Measurements from ENCODE around the gene CEP68. TPM values are rescaled to one million over a fixed set of nuclear protein-coding genes. Genes with fewer than 3 reads are reported as not detected.
A peak's percentile ranks its signal among the peaks of the same experiment; 100 is the strongest.

The CEP68 gene
- total RNA-seq, 2 experiments from 2014 or later = 4.0 TPM

DNA sequence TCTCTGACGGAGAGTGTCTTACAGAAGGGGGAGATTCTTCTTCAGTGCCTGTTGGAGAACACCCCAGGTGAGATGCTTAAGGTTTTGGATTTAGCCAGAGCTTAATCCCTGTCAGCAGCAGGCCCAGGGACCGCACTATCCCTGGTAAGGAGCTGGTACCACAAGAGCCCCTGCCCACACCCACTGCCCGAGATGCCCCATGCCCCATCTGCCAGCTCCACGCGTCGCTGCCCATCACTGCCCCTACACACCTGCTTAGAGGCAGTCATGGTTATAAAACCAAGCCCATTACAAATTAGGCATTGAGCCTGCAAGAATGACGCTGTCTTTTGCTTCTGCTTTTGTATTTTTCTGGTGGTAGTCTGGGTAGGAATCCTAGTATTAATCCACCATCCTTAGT is 21.7 kb downstream of the CEP68 start:
- Mint-ChIP-seq H3K27ac (no peak overlapping the region), H3K4me3 (no peak overlapping the region), H3K36me3 (peaks cover 3% of the 10 kb centered on the region), H3K4me1 (peaks cover 6% of the 10 kb centered on the region), H3K27me3 (no peaks in the 10 kb centered on the region), H3K9me3 (no peaks in the 10 kb centered on the region)
- no peak for DNase-seq

- Mint-ChIP-seq H3K36me3 (peaks cover 8% of the 10 kb centered on the region), H3K27ac (no peak overlapping the region), H3K4me3 (no peak overlapping the region), H3K4me1 (peaks cover 8% of the 10 kb centered on the region), H3K27me3 (no peaks in the 10 kb centered on the region), H3K9me3 (no peaks in the 10 kb centered on the region)
- no peak for DNase-seq
These were observed 22.8 kb downstream of the CEP68 start for GRCh38 chr2:65079017-65079416.

DNA sequence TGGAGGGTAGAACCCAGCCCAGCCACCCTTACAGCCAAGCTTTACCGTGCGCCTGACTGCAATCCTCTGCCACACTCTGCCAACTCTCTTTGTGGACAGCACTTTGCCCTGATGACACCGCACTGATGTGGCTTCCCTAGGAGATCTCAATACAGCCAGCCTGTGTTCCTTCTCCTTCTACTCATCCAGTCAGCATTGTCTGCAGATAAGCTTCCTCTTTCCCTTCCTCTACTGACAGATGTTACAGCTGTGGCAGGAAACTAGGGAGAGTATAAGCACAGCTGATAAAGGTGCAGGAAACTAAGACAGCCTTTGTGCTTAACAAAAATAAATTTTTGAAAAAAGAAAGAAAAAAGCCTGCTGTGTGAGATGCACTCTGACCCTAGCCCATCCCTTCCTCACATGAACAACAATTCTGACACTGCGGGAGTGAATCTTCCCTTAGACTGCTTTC is 25.0 kb downstream of the CEP68 start:
- Mint-ChIP-seq H3K36me3 (peaks cover 16% of the 10 kb centered on the region), H3K9me3 (no peaks in the 10 kb centered on the region), H3K4me3 (no peak overlapping the region), H3K27me3 (no peaks in the 10 kb centered on the region), H3K4me1 (peaks cover 8% of the 10 kb centered on the region), H3K27ac (peak overlapping the region; percentile 31)
- no peak for DNase-seq

GRCh38 chr2:65085148-65085547 is 28.9 kb downstream of the CEP68 start:
- DNase-seq = no peak
- Mint-ChIP-seq H3K9me3 (no peaks in the 10 kb centered on the region), H3K36me3 (peaks cover 17% of the 10 kb centered on the region), H3K27me3 (no peaks in the 10 kb centered on the region), H3K4me1 (peaks cover 11% of the 10 kb centered on the region), H3K4me3 (no peak overlapping the region), H3K27ac (no peak overlapping the region)

DNA sequence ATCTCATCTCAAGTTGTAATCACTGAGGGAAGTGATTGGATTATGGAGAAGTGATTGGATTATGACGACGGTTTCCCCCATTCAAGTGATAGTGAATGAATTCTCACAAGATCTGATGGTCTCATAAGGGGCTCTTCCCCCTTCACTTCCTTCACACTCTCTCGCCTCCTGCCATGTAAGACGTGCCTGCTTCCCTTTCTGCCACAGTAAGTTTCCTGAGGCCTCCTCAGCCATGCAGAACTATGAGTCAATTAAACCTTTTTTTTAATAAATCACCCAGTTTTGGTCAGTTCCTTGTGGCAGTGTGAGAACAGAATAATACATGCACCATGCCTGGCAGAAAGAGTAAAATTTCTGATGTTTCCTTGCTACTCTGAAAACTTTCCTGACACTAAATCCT is 36.6 kb downstream of the CEP68 start:
- Mint-ChIP-seq H3K9me3 (no peaks in the 10 kb centered on the region), H3K4me1 (peaks cover 7% of the 10 kb centered on the region), H3K4me3 (no peak overlapping the region), H3K27me3 (no peaks in the 10 kb centered on the region), H3K36me3 (peaks cover 18% of the 10 kb centered on the region), H3K27ac (peak overlapping the region; percentile 32)
- DNase-seq = no peak

DNA sequence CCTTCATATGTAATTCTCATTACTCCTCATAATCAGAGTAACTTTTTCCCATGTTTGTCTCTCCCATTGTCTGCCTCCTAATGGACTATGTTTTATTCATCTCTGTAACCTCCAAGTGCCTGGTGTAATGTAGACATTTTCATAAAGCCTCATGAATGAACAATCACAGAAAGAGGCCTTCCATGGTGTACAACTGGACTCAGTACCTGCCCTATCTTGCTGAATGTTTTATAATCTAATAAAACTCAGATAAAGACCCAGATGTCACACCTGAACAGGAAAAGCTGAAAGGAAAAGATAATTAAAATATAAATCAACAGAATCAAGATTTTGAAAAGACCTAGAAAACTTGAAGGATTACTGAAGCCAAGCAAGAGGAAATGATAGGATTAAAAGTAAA is 37.0 kb downstream of the CEP68 start:
- H3K4me3 Mint-ChIP-seq = no peak overlapping the region
- no peak overlapping the region for H3K27ac Mint-ChIP-seq
- H3K36me3 Mint-ChIP-seq = peaks cover 18% of the 10 kb centered on the region
- H3K27me3 Mint-ChIP-seq = no peaks in the 10 kb centered on the region
- H3K9me3 Mint-ChIP-seq = no peaks in the 10 kb centered on the region
- no peak for DNase-seq
- peaks cover 4% of the 10 kb centered on the region for H3K4me1 Mint-ChIP-seq

- Mint-ChIP-seq H3K4me3 (no peak overlapping the region), H3K27me3 (no peaks in the 10 kb centered on the region)
These were observed 40.7 kb downstream of the CEP68 start for GRCh38 chr2:65096948-65097347.

DNA sequence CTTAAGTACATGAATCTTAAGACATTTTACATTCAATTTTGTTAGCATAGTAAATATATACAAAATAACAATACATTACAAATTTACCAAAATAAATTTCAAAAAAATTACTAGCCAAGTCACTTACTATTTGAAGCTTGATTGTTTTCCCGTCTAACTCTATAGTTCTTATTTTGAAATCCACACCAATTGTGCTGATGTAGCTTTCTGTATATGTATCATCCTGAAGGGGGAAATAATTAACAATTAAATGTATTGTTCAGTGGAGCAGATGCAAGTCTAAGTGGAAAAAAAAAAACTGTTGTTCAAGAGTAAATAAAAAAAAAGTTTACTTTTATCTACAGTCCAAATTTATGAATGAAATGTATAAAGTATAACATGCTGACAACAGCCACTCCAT is 41.6 kb downstream of the CEP68 start:
- H3K4me3 Mint-ChIP-seq = no peak overlapping the region
- DNase-seq = no peak
- H3K4me1 Mint-ChIP-seq = peaks cover 4% of the 10 kb centered on the region
- peaks cover 23% of the 10 kb centered on the region for H3K36me3 Mint-ChIP-seq
- no peaks in the 10 kb centered on the region for H3K9me3 Mint-ChIP-seq
- no peak overlapping the region for H3K27ac Mint-ChIP-seq
- H3K27me3 Mint-ChIP-seq = no peaks in the 10 kb centered on the region

More at GRCh38 chr2:65096948-65097347, 40.7 kb downstream of the CEP68 start:
- no peaks in the 10 kb centered on the region for H3K9me3 Mint-ChIP-seq
- peaks cover 26% of the 10 kb centered on the region for H3K36me3 Mint-ChIP-seq
- peaks cover 4% of the 10 kb centered on the region for H3K4me1 Mint-ChIP-seq
- H3K27ac Mint-ChIP-seq = peak overlapping the region; percentile 7
- no peak for DNase-seq

DNA sequence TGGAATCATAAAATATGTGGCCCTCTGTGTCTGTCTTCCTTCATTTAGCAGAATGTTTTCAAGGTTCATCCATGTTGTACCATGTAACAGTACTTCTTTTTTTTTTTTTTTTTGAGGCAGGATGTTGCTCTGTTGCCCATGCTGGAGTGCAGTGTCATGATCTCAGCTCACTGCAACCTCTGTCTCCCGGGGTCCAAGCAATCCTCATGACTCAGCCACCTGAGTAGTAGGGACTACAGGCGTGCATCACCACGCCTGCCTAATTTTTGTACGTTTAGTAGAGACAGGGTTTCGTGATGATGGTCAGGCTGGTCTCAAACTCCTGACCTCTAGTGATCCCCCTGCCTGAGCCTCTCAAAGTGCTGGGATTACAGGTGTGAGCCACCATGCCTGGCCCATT is 42.5 kb downstream of the CEP68 start:
- H3K4me3 Mint-ChIP-seq = no peak overlapping the region
- H3K27me3 Mint-ChIP-seq = no peaks in the 10 kb centered on the region
- no peak for DNase-seq
- H3K36me3 Mint-ChIP-seq = peaks cover 18% of the 10 kb centered on the region
- no peaks in the 10 kb centered on the region for H3K9me3 Mint-ChIP-seq
- H3K27ac Mint-ChIP-seq = peak overlapping the region; percentile 34
- peaks cover 2% of the 10 kb centered on the region for H3K4me1 Mint-ChIP-seq

- Mint-ChIP-seq H3K36me3 (peaks cover 15% of the 10 kb centered on the region), H3K4me3 (no peak overlapping the region), H3K27ac (peak overlapping the region; percentile 9), H3K27me3 (no peaks in the 10 kb centered on the region), H3K4me1 (peaks cover 10% of the 10 kb centered on the region), H3K9me3 (no peaks in the 10 kb centered on the region)
- DNase-seq = no peak
These were observed 44.9 kb downstream of the CEP68 start for GRCh38 chr2:65101071-65101470.

DNA sequence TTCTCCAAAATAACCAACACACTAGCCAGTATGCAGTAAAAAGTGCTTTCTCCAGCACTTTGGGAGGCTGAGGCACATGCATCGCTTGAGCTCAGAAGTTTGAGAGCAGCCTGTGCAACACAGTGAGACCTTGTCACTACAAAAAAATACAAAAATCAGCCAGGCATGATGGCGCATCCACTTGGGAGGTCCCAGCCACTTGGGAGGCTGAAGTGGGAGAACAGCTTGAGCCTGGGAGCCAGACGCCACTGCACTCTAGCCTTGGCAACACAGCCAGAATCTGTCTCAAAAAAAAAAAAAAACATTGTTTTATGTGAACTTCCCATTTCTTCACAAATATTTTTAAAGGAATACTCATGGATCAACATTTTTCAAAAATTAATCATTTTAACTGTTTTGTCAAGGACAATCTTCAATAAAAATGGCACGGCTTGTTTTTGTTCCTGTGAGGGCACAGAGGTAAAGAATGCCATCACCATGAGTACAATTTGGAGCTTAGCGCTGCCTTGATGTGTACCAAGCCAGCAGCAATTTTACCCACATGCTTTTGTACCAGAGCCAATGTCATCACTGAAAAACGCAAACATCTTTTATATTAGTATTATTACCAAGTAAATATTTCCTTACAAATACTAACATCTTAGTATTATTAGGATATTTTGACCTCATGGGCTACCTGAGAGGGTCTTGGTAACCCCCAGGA is 46.9 kb downstream of the CEP68 start:
- Mint-ChIP-seq H3K9me3 (no peaks in the 10 kb centered on the region), H3K4me1 (peaks cover 11% of the 10 kb centered on the region), H3K27me3 (no peaks in the 10 kb centered on the region), H3K4me3 (no peak overlapping the region), H3K27ac (no peak overlapping the region), H3K36me3 (peaks cover 11% of the 10 kb centered on the region)
- no peak for DNase-seq

DNA sequence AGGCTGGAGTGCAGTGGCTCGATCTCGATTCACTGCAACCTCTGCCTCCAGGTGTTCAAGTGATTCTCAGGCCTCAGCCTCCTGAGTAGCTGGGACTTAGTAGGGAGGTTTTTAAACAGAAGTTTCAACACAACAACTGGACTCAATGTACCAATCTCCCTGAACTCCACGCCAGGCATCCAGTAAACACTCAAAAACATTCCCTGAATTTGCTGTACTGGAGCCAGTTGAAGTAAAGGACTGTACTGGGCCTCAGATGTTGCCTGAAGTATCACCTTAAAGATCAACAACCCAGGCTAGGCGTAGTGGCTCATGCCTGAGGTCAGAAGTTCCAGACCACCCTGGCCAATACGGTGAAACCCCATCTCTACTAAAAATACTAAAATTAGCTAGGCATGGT is 51.3 kb downstream of the CEP68 start:
- H3K27me3 Mint-ChIP-seq = no peaks in the 10 kb centered on the region
- peaks cover 7% of the 10 kb centered on the region for H3K36me3 Mint-ChIP-seq
- H3K9me3 Mint-ChIP-seq = no peaks in the 10 kb centered on the region
- no peak overlapping the region for H3K4me3 Mint-ChIP-seq
- no peak overlapping the region for H3K27ac Mint-ChIP-seq
- peaks cover 24% of the 10 kb centered on the region for H3K4me1 Mint-ChIP-seq
- DNase-seq = no peak

GRCh38 chr2:65108780-65109179 is 52.6 kb downstream of the CEP68 start:
- H3K4me3 Mint-ChIP-seq = no peak overlapping the region
- H3K27ac Mint-ChIP-seq = no peak overlapping the region
- DNase-seq = no peak
- no peaks in the 10 kb centered on the region for H3K27me3 Mint-ChIP-seq
- peaks cover 32% of the 10 kb centered on the region for H3K4me1 Mint-ChIP-seq
- peaks cover 8% of the 10 kb centered on the region for H3K36me3 Mint-ChIP-seq
- no peaks in the 10 kb centered on the region for H3K9me3 Mint-ChIP-seq

GRCh38 chr2:65112633-65113032 is 56.4 kb downstream of the CEP68 start:
- Mint-ChIP-seq H3K4me1 (peaks cover 47% of the 10 kb centered on the region), H3K36me3 (peaks cover 12% of the 10 kb centered on the region), H3K4me3 (no peak overlapping the region), H3K9me3 (no peaks in the 10 kb centered on the region), H3K27me3 (no peaks in the 10 kb centered on the region), H3K27ac (no peak overlapping the region)
- no peak for DNase-seq

GRCh38 chr2:65113229-65113628 is 57.0 kb downstream of the CEP68 start:
- DNase-seq = no peak
- Mint-ChIP-seq H3K4me3 (no peak overlapping the region), H3K27ac (no peak overlapping the region), H3K4me1 (peaks cover 50% of the 10 kb centered on the region), H3K9me3 (no peaks in the 10 kb centered on the region), H3K27me3 (no peaks in the 10 kb centered on the region), H3K36me3 (peaks cover 14% of the 10 kb centered on the region)

GRCh38 chr2:65113816-65114215 is 57.6 kb downstream of the CEP68 start:
- Mint-ChIP-seq H3K4me1 (peaks cover 48% of the 10 kb centered on the region), H3K9me3 (no peaks in the 10 kb centered on the region), H3K27me3 (no peaks in the 10 kb centered on the region), H3K4me3 (no peak overlapping the region), H3K27ac (no peak overlapping the region), H3K36me3 (peaks cover 13% of the 10 kb centered on the region)
- DNase-seq = no peak
